DLD1 (cell line): ENCODE results near the gene XK.

Source experiments
- in situ Hi-C: cut with HindIII; loops from 2 replicates; pipeline ENCODE4 v1.10.0; 2017; ENCODE audit warnings: low sequenced_read_pairs

Gene XK

DNA sequence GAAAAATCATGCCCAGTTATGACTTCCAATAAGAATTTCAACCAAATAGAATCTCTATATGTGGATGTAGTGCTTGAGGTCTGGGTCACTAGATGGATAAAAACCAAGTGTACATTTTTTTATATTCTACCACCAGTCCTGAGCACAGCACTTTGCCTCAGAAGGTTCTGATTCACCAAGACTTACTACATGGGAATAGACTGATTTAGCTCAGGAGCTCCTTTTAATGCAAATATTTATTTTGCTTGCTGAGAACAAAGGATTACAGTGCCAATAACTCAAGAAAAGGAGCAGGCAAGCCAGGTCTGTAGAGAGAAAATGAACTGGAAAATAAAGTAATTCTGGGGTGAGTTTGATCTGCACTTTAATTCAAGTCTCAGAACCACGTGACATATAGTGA lies 6.4 kb upstream of the XK start:
- in situ Hi-C loops = no loop called here

DNA sequence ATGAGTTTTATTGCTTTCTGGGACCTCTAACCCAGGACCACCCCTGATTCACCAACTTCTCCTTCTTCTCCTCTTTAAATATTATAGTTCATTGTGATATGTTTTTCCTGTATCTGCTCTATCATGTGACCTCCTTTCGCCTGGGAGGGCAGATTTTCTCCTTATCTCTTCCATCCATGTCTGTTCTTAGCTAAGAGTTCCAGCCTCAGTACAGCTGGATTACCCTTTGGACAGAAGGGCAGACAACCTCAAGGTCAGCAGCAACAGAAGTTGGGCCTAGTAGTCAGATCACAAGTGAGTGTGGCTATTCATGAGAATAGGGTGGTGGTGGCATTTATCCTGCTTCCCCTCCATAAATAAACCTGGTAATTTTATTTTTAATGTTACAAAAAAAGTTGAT lies 5.7 kb upstream of the XK start:
- in situ Hi-C loops = no loop called here

DNA sequence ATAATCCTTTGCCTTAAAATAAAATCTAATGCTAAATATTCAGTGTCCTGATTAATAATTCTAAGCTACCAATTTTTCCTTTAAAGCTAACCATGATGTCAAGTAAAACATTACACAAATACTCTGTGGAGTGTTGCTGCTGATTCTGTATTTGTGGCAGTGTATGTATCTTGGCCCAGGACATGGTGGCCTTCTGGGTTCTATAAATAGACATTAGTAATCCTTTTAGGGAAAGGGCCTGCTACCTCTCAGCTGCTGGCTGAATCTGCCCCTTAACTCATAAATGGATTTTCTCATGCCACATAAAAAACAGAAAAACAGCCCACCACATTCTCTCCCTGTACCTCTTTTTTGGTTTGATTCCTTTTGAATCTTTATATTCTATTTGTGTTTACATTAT lies 1.2 kb upstream of the XK start:
- in situ Hi-C loops = no loop called here

DNA sequence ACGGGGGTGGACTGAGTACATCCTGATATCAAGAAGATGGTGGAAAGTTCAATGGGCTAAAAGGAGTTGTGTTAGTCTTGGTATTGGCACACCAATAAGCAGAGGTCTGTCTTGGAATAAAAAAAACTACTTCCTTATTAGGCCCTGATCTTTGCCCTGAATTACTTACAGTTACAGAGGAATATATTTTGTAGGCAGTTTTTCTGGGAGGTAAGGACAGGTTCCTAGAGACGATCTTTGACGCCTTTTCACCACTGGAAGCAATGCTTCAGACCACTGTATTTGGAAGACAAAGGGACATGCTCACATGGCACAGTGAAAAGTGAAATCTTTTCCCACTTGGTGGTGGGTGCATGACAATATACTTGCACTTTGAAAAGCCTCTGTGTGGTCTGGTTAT lies 618 bp upstream of the XK start:
- in situ Hi-C loops = no loop called here

DNA sequence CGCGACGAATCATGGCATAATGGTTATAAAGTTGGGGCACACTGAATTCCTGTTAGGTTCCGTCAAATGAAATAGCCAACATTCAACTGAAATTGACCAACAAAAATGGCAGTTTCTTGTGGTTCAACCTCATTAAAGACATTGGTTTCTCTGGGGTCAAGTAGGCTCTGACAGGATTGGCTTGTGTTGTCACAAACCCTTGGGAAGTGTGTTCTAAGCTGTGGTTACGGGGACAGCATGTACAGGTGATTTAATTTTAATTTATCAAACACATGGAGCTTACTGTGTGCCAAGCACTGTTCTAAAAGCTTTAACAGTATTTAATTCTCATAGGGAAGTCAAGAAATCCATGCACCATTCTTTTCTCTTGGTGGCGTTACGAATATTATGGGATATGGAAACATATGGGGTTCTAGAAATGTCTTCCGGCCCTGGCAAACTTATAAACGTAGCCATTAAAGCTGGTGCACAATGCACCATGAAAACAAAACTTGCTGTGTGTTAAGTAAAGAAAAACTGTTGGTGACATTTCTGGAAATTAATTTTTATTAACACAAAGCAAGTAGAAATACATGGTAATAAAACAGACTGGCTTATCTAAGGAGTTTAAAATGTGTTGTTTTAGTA lies 891 bp downstream of the XK start:
- in situ Hi-C loops = no loop called here

DNA sequence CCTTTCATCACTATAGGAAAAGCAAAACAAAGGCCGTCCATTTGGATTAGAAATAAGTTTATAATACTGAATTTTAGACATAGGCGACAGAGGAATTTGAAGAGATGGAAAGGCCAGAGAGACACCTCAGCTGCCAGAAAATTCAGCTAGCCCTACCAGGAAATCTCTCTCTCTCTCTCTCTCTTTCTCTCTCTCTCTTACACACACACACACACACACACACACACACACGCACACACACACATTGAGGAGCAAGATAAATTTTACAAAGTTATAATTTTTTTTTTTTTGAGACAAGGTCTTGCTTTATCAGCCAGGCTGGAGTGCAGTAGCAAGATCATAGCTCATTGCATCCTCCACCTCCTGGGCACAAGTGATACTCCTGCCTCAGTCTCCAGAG lies 1.4 kb downstream of the XK start:
- in situ Hi-C loops = no loop called here

DNA sequence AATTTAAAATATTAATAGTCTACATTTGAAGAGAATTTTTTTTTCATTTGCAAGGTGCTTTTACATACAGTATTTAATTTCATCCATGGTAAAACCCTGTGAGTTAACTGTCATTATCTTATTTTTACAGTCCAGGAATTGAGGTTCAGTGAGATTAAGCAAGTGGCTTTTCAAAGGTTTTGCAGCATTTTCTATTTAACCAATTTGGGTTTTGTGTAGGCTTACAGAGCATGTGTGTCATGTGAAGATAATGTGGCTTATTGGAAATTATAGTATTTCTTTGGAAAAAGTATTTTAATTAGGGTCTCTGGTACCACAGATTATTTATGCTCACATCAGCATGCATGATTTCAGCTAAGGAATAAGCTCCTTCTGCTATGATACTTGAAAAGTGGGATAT lies 4.5 kb downstream of the XK start:
- in situ Hi-C loops = no loop called here

DNA sequence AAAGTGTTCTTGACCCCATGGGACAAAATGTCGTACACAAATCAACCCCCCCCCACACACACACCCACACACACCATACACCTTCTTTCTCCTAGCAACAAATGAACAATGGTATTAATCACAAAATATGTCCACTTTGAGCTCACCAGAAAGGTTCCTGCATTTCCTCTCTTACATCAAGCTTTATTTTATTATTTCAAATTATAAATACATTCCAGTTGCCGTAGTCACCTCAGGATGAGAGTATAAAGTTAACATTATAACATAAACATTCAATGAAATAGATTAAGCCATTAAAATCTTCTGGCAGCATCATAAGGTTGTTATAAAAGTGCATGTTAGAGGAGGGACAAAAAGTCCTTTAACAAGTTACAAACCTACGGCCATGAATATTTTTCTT lies 7.3 kb downstream of the XK start:
- in situ Hi-C loops = no loop called here

DNA sequence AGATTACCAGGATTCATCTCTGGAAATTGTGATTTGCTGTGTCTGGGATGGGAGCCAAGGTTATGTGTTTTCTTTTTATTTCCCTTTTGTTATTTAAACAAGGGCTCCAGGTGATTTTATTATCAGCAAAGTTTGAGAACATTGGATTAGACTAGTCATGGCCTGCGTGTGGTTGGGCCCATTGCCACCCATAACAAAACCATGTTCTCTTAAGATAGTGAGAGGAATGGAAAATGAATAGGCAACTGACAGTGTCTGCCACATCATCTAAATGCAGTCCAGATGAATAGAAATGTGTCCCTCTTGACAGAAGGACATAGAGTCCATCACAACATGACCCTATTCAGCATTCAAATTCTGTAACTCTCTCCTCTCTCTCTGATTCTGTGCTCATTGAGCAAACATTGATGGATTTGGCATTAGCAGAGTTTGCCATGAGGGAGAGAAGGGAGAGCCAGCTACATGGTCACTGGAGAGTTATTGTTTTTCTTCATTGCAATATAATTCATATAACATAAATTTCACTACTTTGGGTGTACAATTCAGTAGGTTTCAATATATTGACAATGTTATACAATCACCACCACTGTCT lies 11.7 kb downstream of the XK start:
- in situ Hi-C loops = no loop called here

DNA sequence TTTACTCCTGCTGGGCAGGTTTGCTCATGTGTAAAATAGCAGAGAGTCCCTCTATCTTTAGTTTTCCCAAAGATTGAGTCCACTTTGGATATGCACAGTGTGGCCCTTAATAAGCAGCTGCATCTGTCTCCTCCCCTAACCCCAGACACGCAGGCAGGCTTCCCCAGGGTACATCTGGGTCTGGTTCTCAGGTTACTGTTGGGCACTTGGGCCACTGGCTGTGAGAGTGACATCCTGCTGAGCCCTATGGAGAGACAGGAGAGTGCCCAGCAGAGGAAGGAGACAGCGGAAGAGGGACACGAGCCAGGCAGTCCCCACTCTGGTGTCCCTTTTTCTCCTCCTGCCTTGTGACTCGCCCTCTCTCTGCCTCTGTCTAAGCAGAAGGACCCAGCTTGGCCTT lies 16.0 kb downstream of the XK start:
- in situ Hi-C loops = no loop called here

DNA sequence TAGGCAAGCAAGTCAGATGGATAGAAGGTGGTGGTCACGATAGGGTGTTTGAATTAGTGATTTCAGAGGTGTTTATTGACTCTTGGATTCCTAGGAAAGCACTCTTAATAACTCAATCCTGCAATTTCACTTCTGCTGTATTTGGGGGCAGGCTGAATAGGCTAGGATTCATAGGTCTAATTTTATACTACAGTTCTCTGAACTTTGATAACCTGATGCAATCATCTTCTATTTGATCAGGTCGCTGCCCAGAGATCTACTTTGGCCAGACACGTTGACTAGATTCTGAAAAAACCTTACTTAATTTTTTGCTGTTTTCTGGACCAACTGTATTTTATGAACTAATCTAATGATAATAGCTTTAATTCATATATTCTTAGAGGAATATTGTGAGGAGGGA lies 26.4 kb downstream of the XK start:
- in situ Hi-C loops = no loop called here

DNA sequence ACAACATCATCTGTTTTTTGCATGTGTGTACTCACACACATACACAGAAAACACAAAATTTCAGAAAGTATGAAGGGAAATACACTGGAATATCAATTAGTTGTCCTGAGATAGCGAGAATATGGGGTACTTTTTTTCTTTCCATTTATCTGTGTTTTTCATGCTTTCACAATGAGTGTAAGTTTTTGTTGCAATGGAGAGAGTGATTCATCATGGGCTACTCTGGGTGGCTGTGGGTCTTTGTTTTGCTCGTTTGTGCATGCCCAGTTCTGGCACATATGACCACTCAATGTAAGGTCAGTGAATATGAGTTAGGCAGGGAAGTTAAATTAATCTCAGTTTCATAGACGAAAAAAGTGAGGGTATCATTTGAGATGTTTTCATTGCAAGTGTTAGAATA lies 26.9 kb downstream of the XK start:
- in situ Hi-C loops = no loop called here

DNA sequence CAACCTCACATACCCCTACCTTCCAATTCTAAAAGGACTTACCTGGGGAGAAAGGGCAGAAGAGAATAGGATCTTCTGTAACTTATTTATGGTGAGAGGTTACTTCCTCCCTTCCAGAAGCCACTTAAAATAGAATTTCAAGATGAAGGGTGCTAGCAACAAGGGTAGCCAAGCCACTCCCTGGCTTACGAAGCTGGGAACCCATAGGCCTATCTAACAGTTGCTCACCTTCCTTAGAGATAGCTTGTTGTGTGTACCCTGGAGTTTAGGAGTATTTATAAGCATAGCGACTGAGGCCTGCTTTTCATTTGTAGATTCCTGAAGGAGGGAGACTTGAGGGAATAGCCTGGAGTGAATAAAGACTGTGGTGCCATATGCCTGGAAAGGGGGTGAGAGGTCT lies 28.9 kb downstream of the XK start:
- in situ Hi-C loops = no loop called here

DNA sequence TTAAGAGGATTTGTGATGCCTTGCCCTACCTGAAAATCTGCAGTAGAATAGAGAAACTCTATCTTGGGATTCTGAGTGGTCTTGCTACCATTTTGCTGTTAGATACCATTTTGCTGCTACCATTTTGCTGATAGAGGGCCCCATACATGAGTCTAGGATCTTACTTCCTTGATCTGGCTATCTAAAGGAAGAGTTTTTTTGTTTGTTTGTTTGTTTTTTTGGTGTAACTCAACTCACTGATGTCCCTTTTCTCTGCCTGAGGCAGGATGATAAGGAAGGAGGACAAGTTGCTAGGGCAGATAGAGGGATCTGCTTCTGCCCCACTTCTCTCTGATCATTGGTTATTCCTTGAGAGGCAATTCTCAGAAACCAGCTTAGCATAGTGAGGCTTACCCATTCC lies 31.0 kb downstream of the XK start:
- in situ Hi-C loops = no loop called here

DNA sequence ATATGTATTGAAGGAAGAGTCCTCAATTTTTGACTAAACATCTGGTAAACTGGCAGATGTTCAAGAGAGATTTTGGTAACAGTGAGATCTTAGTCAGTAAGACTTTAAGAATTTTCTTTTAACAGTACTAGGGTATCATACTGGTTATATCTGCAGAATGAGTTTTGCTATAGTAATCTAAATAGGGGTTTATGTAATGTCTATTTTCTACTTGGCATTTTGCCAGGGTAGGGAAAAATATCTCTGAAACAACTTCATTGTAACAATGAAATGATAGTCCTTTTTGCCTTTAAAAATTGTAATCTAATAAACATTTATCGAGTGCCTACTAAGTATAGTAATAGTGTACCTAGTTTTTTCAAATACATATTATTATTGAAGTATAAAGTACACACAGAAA lies 32.1 kb downstream of the XK start:
- in situ Hi-C loops = no loop called here

DNA sequence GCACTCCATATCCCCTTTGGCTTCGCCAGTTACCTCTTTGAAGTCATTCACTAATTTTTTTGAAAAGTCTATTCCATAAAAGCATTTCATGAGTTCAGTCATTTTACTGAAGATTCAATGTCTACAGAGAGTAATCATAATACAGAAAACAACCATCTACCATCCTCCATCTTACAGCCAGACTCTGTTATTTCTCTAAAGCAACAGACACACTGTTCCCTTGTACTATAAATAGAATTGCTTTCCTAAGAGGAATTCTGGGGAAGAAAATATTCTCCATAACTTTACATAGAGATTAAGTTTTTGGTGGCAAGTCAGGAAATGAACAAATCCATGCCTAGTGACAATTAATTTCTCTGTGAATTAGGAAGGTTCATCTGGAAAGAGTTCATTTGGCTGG lies 37.0 kb downstream of the XK start:
- in situ Hi-C loops = no loop called here

DNA sequence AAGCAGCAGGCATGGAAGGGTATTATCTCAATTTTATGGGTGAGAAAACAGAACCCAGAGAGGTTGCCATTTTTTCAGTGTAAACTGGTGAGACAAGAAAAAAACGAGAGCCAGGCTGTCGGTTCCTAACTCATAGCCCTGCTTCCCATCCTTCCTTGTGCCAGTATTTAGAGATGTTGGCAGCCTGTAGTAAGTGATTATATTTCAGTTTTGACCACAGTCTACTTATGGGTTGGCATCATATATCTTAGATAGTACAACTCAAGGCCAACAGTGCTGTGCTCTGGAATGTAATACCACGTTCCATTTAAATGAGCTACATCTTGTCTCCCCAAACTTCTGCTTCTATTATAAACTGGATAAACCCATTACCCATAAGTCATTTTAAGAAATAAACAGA lies 40.8 kb downstream of the XK start:
- in situ Hi-C loops = no loop called here

DNA sequence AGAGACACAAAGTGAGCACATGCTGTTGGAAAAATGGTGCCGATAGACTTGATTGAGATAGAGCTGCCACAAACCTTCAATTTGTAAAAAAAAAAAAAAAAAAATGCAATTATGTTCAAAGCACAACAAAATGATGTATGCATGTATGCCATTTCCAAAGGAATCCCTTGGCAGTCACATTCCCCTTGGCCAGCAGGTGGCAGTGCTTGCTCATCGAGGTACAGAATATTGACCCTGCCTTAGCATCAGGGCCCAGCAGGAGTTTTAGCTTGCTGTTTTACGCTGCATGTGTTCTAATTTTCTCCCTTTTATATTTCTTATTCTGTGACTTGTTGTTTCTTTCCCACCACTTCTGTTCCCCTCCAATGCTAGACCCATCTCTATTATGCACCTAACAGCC lies 59.8 kb downstream of the XK start:
- in situ Hi-C loops = no loop called here

DNA sequence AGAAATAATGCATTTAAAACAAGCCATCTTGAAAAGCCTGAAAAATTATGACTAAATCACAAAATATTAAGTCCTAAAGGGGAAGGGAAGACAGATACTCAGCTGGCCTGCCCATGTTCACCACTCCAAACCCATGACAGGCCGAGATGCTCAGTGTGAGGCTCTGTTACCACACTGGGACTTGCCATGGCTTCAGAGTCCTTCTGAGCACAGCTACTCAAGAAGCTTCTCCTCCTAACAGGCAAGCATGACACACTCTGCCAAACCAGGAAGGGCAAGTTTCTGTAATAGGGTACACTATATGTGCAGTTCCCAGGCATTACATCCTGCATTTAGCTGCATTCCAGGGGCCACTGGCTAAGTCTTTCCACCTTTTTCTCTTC lies 60.2 kb downstream of the XK start:
- in situ Hi-C loops = no loop called here

DNA sequence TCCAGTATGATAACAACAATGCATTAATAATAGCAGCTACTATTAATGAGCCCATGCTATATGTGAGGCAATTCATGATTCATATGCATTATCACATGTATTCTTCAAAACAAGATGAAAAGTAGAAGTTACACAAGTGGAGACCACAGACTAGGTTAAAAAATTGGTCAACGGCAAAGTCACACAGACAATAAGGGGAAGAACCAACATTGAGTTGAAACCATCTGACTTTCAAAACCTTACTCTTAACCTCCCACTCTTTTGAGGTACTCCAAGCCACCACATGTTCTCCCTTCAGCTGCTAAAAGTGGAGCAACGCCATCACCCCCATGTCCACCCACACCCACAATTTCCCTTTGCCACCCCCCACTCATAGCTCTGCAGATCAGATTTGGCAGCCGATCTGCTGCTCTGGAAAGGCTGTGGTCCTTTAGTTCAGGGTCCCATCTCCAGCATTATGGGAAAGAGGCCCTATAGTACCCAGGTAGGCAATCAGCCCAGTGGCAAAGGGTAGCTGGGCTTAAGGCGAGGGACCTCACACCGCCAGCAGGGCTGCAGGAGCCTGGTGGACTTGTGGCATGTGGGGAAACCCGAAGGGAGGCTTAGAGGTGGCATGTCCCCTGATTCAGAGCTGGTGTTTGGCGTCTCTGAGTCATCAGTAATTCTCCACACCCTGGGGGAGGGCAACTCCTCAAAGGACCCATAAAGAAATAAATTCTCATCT lies 60.8 kb downstream of the XK start:
- in situ Hi-C loops = no loop called here

DNA sequence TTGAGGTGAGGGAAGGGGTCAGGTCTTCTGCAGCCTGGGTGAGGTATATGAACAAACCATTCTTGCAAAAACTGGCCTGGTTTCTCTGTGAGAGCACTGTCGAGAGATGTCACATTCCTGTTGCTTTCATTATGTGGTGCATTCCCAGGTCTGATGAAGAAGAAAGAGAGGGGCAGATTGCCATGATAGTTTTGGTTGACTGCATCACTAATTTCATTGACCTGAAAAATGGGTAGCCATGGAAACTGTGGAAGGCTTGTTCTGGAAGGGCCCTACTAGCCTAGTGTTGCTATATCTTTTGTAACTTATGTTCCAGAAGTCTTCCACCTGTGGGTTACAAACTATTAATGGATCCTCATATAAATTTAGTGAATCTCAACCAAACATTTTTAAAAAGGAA lies 61.4 kb downstream of the XK start:
- in situ Hi-C loops = no loop called here

DNA sequence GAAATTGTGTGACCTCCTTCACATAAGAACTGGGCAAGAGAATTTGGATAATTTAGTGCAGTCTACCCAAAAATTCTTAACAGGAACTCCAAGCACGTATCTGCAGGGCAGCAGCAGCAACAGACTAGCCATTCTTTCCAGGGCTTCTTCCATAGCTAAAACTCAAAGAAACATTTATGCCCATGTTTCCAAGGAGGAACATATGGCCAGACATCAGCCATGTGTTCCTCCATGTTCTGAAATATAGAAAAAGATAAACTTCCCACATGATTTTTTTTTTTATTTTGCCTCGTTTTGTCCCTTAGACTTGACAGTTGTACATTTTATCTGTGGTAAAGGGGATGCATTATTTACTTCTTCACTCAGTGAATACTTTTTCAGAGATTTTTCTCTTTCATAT lies 66.7 kb downstream of the XK start:
- in situ Hi-C loops = no loop called here

DNA sequence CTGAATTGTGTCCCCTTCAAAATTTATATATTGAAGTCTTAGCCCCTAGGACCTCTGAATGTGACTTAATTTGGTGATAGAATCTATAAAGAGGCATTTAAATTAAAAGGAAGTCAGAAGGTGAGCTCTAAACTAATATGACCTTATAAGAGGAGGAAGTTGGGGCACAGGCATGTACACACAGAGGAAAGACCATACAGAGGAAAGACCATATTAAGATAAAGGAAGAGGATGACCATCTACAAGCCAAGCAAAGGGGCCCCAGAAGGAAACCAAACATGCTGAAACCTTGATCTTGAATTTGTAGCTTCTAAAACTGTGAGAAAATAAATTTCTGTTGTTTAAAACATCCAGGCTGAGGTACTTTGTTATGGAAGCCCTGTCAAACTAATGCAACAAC lies 67.3 kb downstream of the XK start:
- in situ Hi-C loops = no loop called here
